Measurements from ENCODE around the gene LASP1NB.

Gene LASP1NB

GRCh38 chr17:38885044-38885727 lies 40.2 kb upstream of the LASP1NB start:
- WGBS, 4 donors = 62 to 72% (median 65%) methylated on average over 7 to 9 of the region's 9 CpGs
- Histone ChIP-seq H3K36me3 (peaks cover 0 to 79% (median 37%) of the 10 kb centered on the region in 9 donors), H3K27ac (peak overlapping the region in 9 of 12 donors; percentile 0 to 87 (median 23)), H3K4me1 (peaks cover 12 to 86% (median 74%) of the 10 kb centered on the region in 12 donors), H3K4me3 (no peak overlapping the region), H3K9me3 (no peaks in the 10 kb centered on the region), H3K27me3 (no peaks in the 10 kb centered on the region)
- intact Hi-C loops (cut with DNase I) = no loop called here
- peak in 1 of 4 donors; percentile 6 for ATAC-seq
- TF ChIP-seq CTCF (IDR thresholded peaks at IDR 0.05) (no peak), POLR2A (IDR thresholded peaks at IDR 0.05) (no peak)
- DNase-seq = no peak

GRCh38 chr17:38885728-38886642 lies 39.4 kb upstream of the LASP1NB start:
- H3K36me3 ChIP-seq = peaks cover 0 to 79% (median 43%) of the 10 kb centered on the region in 9 donors
- TF ChIP-seq POLR2A (IDR thresholded peaks at IDR 0.05) = no peak
- no peak for TF ChIP-seq CTCF (IDR thresholded peaks at IDR 0.05)

GRCh38 chr17:38886643-38887010 lies 38.8 kb upstream of the LASP1NB start:
- intact Hi-C loops (cut with DNase I) = no loop called here
- H3K4me1 ChIP-seq = peaks cover 9 to 86% (median 60%) of the 10 kb centered on the region in 12 donors
- no peaks in the 10 kb centered on the region for H3K9me3 ChIP-seq
- peaks cover 0 to 79% (median 45%) of the 10 kb centered on the region in 9 donors for H3K36me3 ChIP-seq
- ATAC-seq (no peak), DNase-seq (no peak)
- no peaks in the 10 kb centered on the region for H3K27me3 ChIP-seq
- TF ChIP-seq POLR2A (IDR thresholded peaks at IDR 0.05) (no peak), CTCF (IDR thresholded peaks at IDR 0.05) (no peak)
- no peak overlapping the region for H3K4me3 ChIP-seq
- H3K27ac ChIP-seq = peak overlapping the region in 1 of 12 donors; percentile 13
- 73 to 87% (median 73%) methylated on average over 8 of the region's 8 CpGs for WGBS, 4 donors

More at GRCh38 chr17:38885728-38886642, 39.4 kb upstream of the LASP1NB start:
- H3K4me3 ChIP-seq = no peak overlapping the region
- no peaks in the 10 kb centered on the region for H3K9me3 ChIP-seq
- no peak for DNase-seq
- WGBS, 4 donors = 56 to 65% (median 59%) methylated on average over 10 to 11 of the region's 11 CpGs
- intact Hi-C loops (cut with DNase I) = no loop called here
- peak in 2 of 4 donors; percentile 4 to 14 for ATAC-seq
- H3K27ac ChIP-seq = peak overlapping the region in 9 of 12 donors; percentile 0 to 76 (median 19)
- H3K4me1 ChIP-seq = peaks cover 9 to 86% (median 66%) of the 10 kb centered on the region in 12 donors
- H3K27me3 ChIP-seq = no peaks in the 10 kb centered on the region

GRCh38 chr17:38888842-38889241 lies 36.6 kb upstream of the LASP1NB start:
- Histone ChIP-seq H3K36me3 (peaks cover 0 to 83% (median 59%) of the 10 kb centered on the region in 9 donors), H3K27me3 (no peaks in the 10 kb centered on the region), H3K4me1 (peaks cover 15 to 85% (median 51%) of the 10 kb centered on the region in 12 donors), H3K9me3 (no peaks in the 10 kb centered on the region), H3K4me3 (no peak overlapping the region), H3K27ac (no peak overlapping the region)
- 85 to 92% (median 87%) methylated on average over 9 of the region's 9 CpGs for WGBS, 4 donors
- no peak for TF ChIP-seq CTCF (IDR thresholded peaks at IDR 0.05)
- TF ChIP-seq POLR2A (IDR thresholded peaks at IDR 0.05) = no peak
- intact Hi-C loops (cut with DNase I) = no loop called here
- DNase-seq (no peak), ATAC-seq (no peak)

Measured in heart left ventricle (tissue), 16 donors.